Measurements from ENCODE around the gene SLC17A3. TPM values are rescaled to one million over a fixed set of nuclear protein-coding genes. Genes with fewer than 3 reads are reported as not detected.

The SLC17A3 gene
- polyA plus RNA-seq, 1 donor: 0.43 TPM

GRCh38 chr6:25874822-25875562 lies 949 bp upstream of the SLC17A3 start:
- no peak for DNase-seq

GRCh38 chr6:25872814-25873213 lies 1.2 kb downstream of the SLC17A3 start:
- H3K4me1 ChIP-seq (ENCODE audit: control insufficient read depth, insufficient read depth, low read length): peaks cover 4% of the 10 kb centered on the region
- H3K27me3 ChIP-seq (ENCODE audit: control insufficient read depth, insufficient read depth, low read length): no peaks in the 10 kb centered on the region
- no peak overlapping the region for H3K27ac ChIP-seq (ENCODE audit: low read length)
- H3K36me3 ChIP-seq (ENCODE audit: control insufficient read depth, insufficient read depth, low read length): no peaks in the 10 kb centered on the region
- no peak for DNase-seq
- no peaks in the 10 kb centered on the region for H3K9me3 ChIP-seq (ENCODE audit: control insufficient read depth, low read depth, low read length)
- no CpG with 5 or more reads among the region's 1 CpG for WGBS (ENCODE audit: insufficient coverage, low lambda C conversion rate)
- no peak overlapping the region for H3K4me3 ChIP-seq (ENCODE audit: low read length)

More at GRCh38 chr6:25874822-25875562, 949 bp upstream of the SLC17A3 start:
- 100% methylated on average over 3 of the region's 3 CpGs for WGBS (ENCODE audit: insufficient coverage, low lambda C conversion rate)
- Histone ChIP-seq H3K9me3 (ENCODE audit: control insufficient read depth, low read depth, low read length) (no peaks in the 10 kb centered on the region), H3K4me1 (ENCODE audit: control insufficient read depth, insufficient read depth, low read length) (peaks cover 4% of the 10 kb centered on the region), H3K27me3 (ENCODE audit: control insufficient read depth, insufficient read depth, low read length) (no peaks in the 10 kb centered on the region), H3K27ac (ENCODE audit: low read length) (no peak overlapping the region), H3K4me3 (ENCODE audit: low read length) (no peak overlapping the region), H3K36me3 (ENCODE audit: control insufficient read depth, insufficient read depth, low read length) (no peaks in the 10 kb centered on the region)

GRCh38 chr6:25869840-25870239 lies 4.2 kb downstream of the SLC17A3 start:
- DNase-seq: no peak
- H3K9me3 ChIP-seq (ENCODE audit: control insufficient read depth, low read depth, low read length): no peaks in the 10 kb centered on the region
- no peaks in the 10 kb centered on the region for H3K4me1 ChIP-seq (ENCODE audit: control insufficient read depth, insufficient read depth, low read length)
- no peak overlapping the region for H3K4me3 ChIP-seq (ENCODE audit: low read length)
- no peaks in the 10 kb centered on the region for H3K36me3 ChIP-seq (ENCODE audit: control insufficient read depth, insufficient read depth, low read length)
- H3K27me3 ChIP-seq (ENCODE audit: control insufficient read depth, insufficient read depth, low read length): no peaks in the 10 kb centered on the region
- no CpG with 5 or more reads among the region's 1 CpG for WGBS (ENCODE audit: insufficient coverage, low lambda C conversion rate)
- H3K27ac ChIP-seq (ENCODE audit: low read length): no peak overlapping the region

GRCh38 chr6:25868436-25869183 lies 5.4 kb downstream of the SLC17A3 start:
- H3K27ac ChIP-seq (ENCODE audit: low read length): no peak overlapping the region
- H3K4me3 ChIP-seq (ENCODE audit: low read length): no peak overlapping the region
- WGBS (ENCODE audit: insufficient coverage, low lambda C conversion rate): no CpG with 5 or more reads among the region's 3 CpGs
- no peaks in the 10 kb centered on the region for H3K36me3 ChIP-seq (ENCODE audit: control insufficient read depth, insufficient read depth, low read length)
- no peaks in the 10 kb centered on the region for H3K27me3 ChIP-seq (ENCODE audit: control insufficient read depth, insufficient read depth, low read length)
- no peaks in the 10 kb centered on the region for H3K4me1 ChIP-seq (ENCODE audit: control insufficient read depth, insufficient read depth, low read length)
- DNase-seq: no peak
- H3K9me3 ChIP-seq (ENCODE audit: control insufficient read depth, low read depth, low read length): no peaks in the 10 kb centered on the region

- no peak overlapping the region for H3K4me3 ChIP-seq (ENCODE audit: low read length)
- no peaks in the 10 kb centered on the region for H3K27me3 ChIP-seq (ENCODE audit: control insufficient read depth, insufficient read depth, low read length)
- H3K9me3 ChIP-seq (ENCODE audit: control insufficient read depth, low read depth, low read length): no peaks in the 10 kb centered on the region
- H3K4me1 ChIP-seq (ENCODE audit: control insufficient read depth, insufficient read depth, low read length): no peaks in the 10 kb centered on the region
- no peaks in the 10 kb centered on the region for H3K36me3 ChIP-seq (ENCODE audit: control insufficient read depth, insufficient read depth, low read length)
- no peak for DNase-seq
- no peak overlapping the region for H3K27ac ChIP-seq (ENCODE audit: low read length)
- WGBS (ENCODE audit: insufficient coverage, low lambda C conversion rate): no CpG with 5 or more reads among the region's 3 CpGs
These were observed 8.0 kb downstream of the SLC17A3 start for GRCh38 chr6:25866011-25866410.

- no peak overlapping the region for H3K27ac ChIP-seq (ENCODE audit: low read length)
- no peaks in the 10 kb centered on the region for H3K27me3 ChIP-seq (ENCODE audit: control insufficient read depth, insufficient read depth, low read length)
- H3K4me1 ChIP-seq (ENCODE audit: control insufficient read depth, insufficient read depth, low read length): no peaks in the 10 kb centered on the region
- no peak for DNase-seq
- WGBS (ENCODE audit: insufficient coverage, low lambda C conversion rate): no CpG with 5 or more reads among the region's 2 CpGs
- no peak overlapping the region for H3K4me3 ChIP-seq (ENCODE audit: low read length)
- H3K36me3 ChIP-seq (ENCODE audit: control insufficient read depth, insufficient read depth, low read length): no peaks in the 10 kb centered on the region
- H3K9me3 ChIP-seq (ENCODE audit: control insufficient read depth, low read depth, low read length): no peaks in the 10 kb centered on the region
These were observed 10.7 kb downstream of the SLC17A3 start for GRCh38 chr6:25863360-25863759.

- H3K27ac ChIP-seq (ENCODE audit: low read length): no peak overlapping the region
- no peaks in the 10 kb centered on the region for H3K9me3 ChIP-seq (ENCODE audit: control insufficient read depth, low read depth, low read length)
- H3K4me3 ChIP-seq (ENCODE audit: low read length): no peak overlapping the region
- H3K36me3 ChIP-seq (ENCODE audit: control insufficient read depth, insufficient read depth, low read length): no peaks in the 10 kb centered on the region
- DNase-seq: no peak
- WGBS (ENCODE audit: insufficient coverage, low lambda C conversion rate): 100% methylated on average over 1 of the region's 4 CpGs
- H3K27me3 ChIP-seq (ENCODE audit: control insufficient read depth, insufficient read depth, low read length): no peaks in the 10 kb centered on the region
- H3K4me1 ChIP-seq (ENCODE audit: control insufficient read depth, insufficient read depth, low read length): no peaks in the 10 kb centered on the region
These were observed 11.8 kb downstream of the SLC17A3 start for GRCh38 chr6:25862199-25862598.

GRCh38 chr6:25852756-25853155 lies 21.3 kb downstream of the SLC17A3 start:
- no peaks in the 10 kb centered on the region for H3K9me3 ChIP-seq (ENCODE audit: control insufficient read depth, low read depth, low read length)
- H3K4me3 ChIP-seq (ENCODE audit: low read length): no peak overlapping the region
- no peak overlapping the region for H3K27ac ChIP-seq (ENCODE audit: low read length)
- no peak for DNase-seq
- H3K36me3 ChIP-seq (ENCODE audit: control insufficient read depth, insufficient read depth, low read length): no peaks in the 10 kb centered on the region
- no peaks in the 10 kb centered on the region for H3K4me1 ChIP-seq (ENCODE audit: control insufficient read depth, insufficient read depth, low read length)
- no peaks in the 10 kb centered on the region for H3K27me3 ChIP-seq (ENCODE audit: control insufficient read depth, insufficient read depth, low read length)

GRCh38 chr6:25851961-25852360 lies 22.1 kb downstream of the SLC17A3 start:
- no peaks in the 10 kb centered on the region for H3K9me3 ChIP-seq (ENCODE audit: control insufficient read depth, low read depth, low read length)
- H3K4me3 ChIP-seq (ENCODE audit: low read length): no peak overlapping the region
- H3K36me3 ChIP-seq (ENCODE audit: control insufficient read depth, insufficient read depth, low read length): no peaks in the 10 kb centered on the region
- no peaks in the 10 kb centered on the region for H3K27me3 ChIP-seq (ENCODE audit: control insufficient read depth, insufficient read depth, low read length)
- WGBS (ENCODE audit: insufficient coverage, low lambda C conversion rate): 79% methylated on average over 2 of the region's 2 CpGs
- H3K27ac ChIP-seq (ENCODE audit: low read length): no peak overlapping the region
- H3K4me1 ChIP-seq (ENCODE audit: control insufficient read depth, insufficient read depth, low read length): no peaks in the 10 kb centered on the region
- no peak for DNase-seq

GRCh38 chr6:25844518-25844917 lies 29.5 kb downstream of the SLC17A3 start:
- WGBS (ENCODE audit: insufficient coverage, low lambda C conversion rate): 100% methylated on average over 1 of the region's 2 CpGs
- Histone ChIP-seq H3K4me3 (ENCODE audit: low read length) (no peak overlapping the region), H3K36me3 (ENCODE audit: control insufficient read depth, insufficient read depth, low read length) (no peaks in the 10 kb centered on the region), H3K27ac (ENCODE audit: low read length) (no peak overlapping the region), H3K4me1 (ENCODE audit: control insufficient read depth, insufficient read depth, low read length) (no peaks in the 10 kb centered on the region), H3K9me3 (ENCODE audit: control insufficient read depth, low read depth, low read length) (no peaks in the 10 kb centered on the region), H3K27me3 (ENCODE audit: control insufficient read depth, insufficient read depth, low read length) (no peaks in the 10 kb centered on the region)
- DNase-seq: no peak
